Panc1 (cell line): ENCODE data around the gene FAM83C. TPM values are rescaled to one million over a fixed set of nuclear protein-coding genes. Genes with fewer than 3 reads are reported as not detected.

Experiments
- ATAC-seq: fragments of 200-7000 bp; cut with Tn5 transposase; 2 replicates; pipeline ENCODE4 v1.9.1; 2020; ENCODE audit warnings: mild to moderate bottlenecking, moderate library complexity
- BruUV-seq: library from RNA; stranded (reverse); fragments of 400-500 nt; replicated peaks from 2 replicates; lab custom pipeline; 2021; lab: Mats Ljungman, UMichigan
- CTCF ChIA-PET: fragments of 300-600 bp; sonication (Branson Sonifier 250); formaldehyde crosslinking; loops from one replicate; lab custom pipeline; 2022; ENCODE audit warnings: antibody characterized with exemption; lab: Charles Lee
- POLR2A ChIA-PET: fragments of 300-600 bp; sonication (Branson Sonifier 250); formaldehyde crosslinking; loops from one replicate; lab custom pipeline; 2022; ENCODE audit warnings: antibody characterized with exemption; lab: Charles Lee
- DNase-seq: peaks from one replicate; pipeline ENCODE4 v3.0.0-alpha.2; 2010; ENCODE audit warnings: low read depth, low spot score
- H3K27ac ChIP-seq: 2 replicates; pipeline ENCODE4 v1.5.1; 2011; ENCODE audit warnings: mild to moderate bottlenecking, low read length, inconsistent platforms
- H3K27me3 ChIP-seq: fragments of 200-500 bp; sonication (Bioruptor generic); 2 replicates; pipeline ENCODE4 v1.6.0; 2014; ENCODE audit warnings: low read length, inconsistent platforms; ENCODE audit not compliant: control insufficient read depth, insufficient read depth
- H3K36me3 ChIP-seq: fragments of 200-500 bp; sonication (Bioruptor generic); 2 replicates; pipeline ENCODE4 v1.5.1; 2014; ENCODE audit warnings: inconsistent platforms, mild to moderate bottlenecking, low read length, moderate library complexity; ENCODE audit not compliant: control insufficient read depth, insufficient read depth
- H3K4me1 ChIP-seq: 2 replicates; pipeline ENCODE4 v1.5.1; 2011; ENCODE audit warnings: inconsistent platforms, mild to moderate bottlenecking, low read length, moderate library complexity; ENCODE audit not compliant: control insufficient read depth, insufficient read depth
- H3K4me3 ChIP-seq, 2 experiments: 2 replicates each; pipeline ENCODE4 v1.5.1; 2011 to 2012; ENCODE audit warnings: low read depth in 2 of 2, low read length in 2 of 2, mild to moderate bottlenecking in 2 of 2, inconsistent platforms in 1 of 2, moderate library complexity in 1 of 2
- H3K9me3 ChIP-seq: fragments of 200-500 bp; sonication (Bioruptor generic); 2 replicates; pipeline ENCODE4 v1.5.1; 2014; ENCODE audit warnings: low read depth, mild to moderate bottlenecking, inconsistent platforms, low read length, moderate library complexity; ENCODE audit not compliant: control insufficient read depth, insufficient read depth
- CTCF ChIP-seq: fragments of 450-650 bp; IDR thresholded peaks from 2 replicates; pipeline ENCODE4 v1.5.1; 2017; ENCODE audit warnings: mild to moderate bottlenecking
- POLR2AphosphoS5 ChIP-seq: IDR thresholded peaks from 2 replicates; pipeline ENCODE4 v1.6.1; 2012; ENCODE audit warnings: mild to moderate bottlenecking, low read depth, low read length, moderate library complexity
- REST ChIP-seq, 2 experiments: IDR thresholded peaks; 2 replicates each; pipeline ENCODE4 v1.6.1; 2011 to 2012; ENCODE audit warnings: low read depth in 2 of 2, control low read depth in 1 of 2, low read length in 1 of 2, mild to moderate bottlenecking in 1 of 2, moderate library complexity in 1 of 2; ENCODE audit not compliant: insufficient read depth in 1 of 2
- SIN3A ChIP-seq: IDR thresholded peaks from 2 replicates; pipeline ENCODE4 v1.6.1; 2012; ENCODE audit warnings: low read depth, mild to moderate bottlenecking, low read length, moderate library complexity, borderline replicate concordance; ENCODE audit not compliant: insufficient read depth
- TCF7L2 ChIP-seq: IDR thresholded peaks from 2 replicates; pipeline ENCODE4 v1.6.1; 2011; ENCODE audit warnings: mild to moderate bottlenecking, low read depth, low read length, inconsistent platforms
- in situ Hi-C: cut with HindIII; loops from 2 replicates; pipeline ENCODE4 v1.10.0; 2016; ENCODE audit warnings: low sequenced_read_pairs, low pct_unique_long_range_greater_than_20kb
- intact Hi-C: fragments of 100-400 bp; cut with micrococcal nuclease; formaldehyde crosslinking; loops from one replicate; pipeline ENCODE4 v1.10.0; 2022; ENCODE audit not compliant: unreplicated experiment
- total RNA-seq: library from RNA; stranded (reverse); gene quantifications from one replicate; pipeline ENCODE4 v1.2.1, GENCODE V29; 2021; ENCODE audit not compliant: unreplicated experiment

The FAM83C gene
- total RNA-seq, 1 experiment from 2014 or later = not detected

- CTCF ChIA-PET = no interaction called here
- intact Hi-C loops = no loop called here
Observed at GRCh38 chr20:35279040-35279439, 13.2 kb downstream of the FAM83C start.

GRCh38 chr20:35277531-35278395 is 14.5 kb downstream of the FAM83C start, which contains the start of gene MMP24OS:
MMP24OS (minus strand) TSS chr20:35278122; CDS start chr20:35277929, 193 bp downstream.
- Histone ChIP-seq H3K4me3 (peak within 1 kb of the TSS; percentile 87 to 88), H3K27ac (peak within 1 kb of the TSS; percentile 95), H3K4me1 (peaks cover 37% of the 10 kb centered on the region), H3K36me3 (peaks cover 22% of the 10 kb centered on the region), H3K27me3 (no peaks in the 10 kb centered on the region), H3K9me3 (no peaks in the 10 kb centered on the region)
- TF ChIP-seq POLR2AphosphoS5 = peak; percentile 96
- peak in 1 of 2 experiments; percentile 58; a peak in 1 of 4 replicates for TF ChIP-seq REST (IDR thresholded peaks at IDR 0.05; ENCODE audit: insufficient read depth in 1 of 2, low read depth in 2 of 2, low read length in 1 of 2)
- TF ChIP-seq SIN3A = peak; percentile 29; the same call in 1 of the 2 replicates
- TF ChIP-seq TCF7L2 = no peak
- in situ Hi-C loops = no loop called here
- POLR2A ChIA-PET = interaction anchor here (0.6 to 0.7 kb wide), 5 partner anchors 21 to 655 kb away, joined by 3 to 13 read pairs (median 4); no protein-coding TSS in a partner anchor
- ATAC-seq (peak; percentile 90), DNase-seq (peak; percentile 64)
- BruUV-seq = no TSS peak
- CTCF ChIA-PET = interaction anchor here (0.6 to 0.7 kb wide), 2 partner anchors 14 to 27 kb away, joined by 3 read pairs; no protein-coding TSS in a partner anchor
- intact Hi-C loops = no loop called here

More at GRCh38 chr20:35279040-35279439, 13.2 kb downstream of the FAM83C start:
- Histone ChIP-seq H3K4me1 (peaks cover 39% of the 10 kb centered on the region), H3K27ac (peak overlapping the region; percentile 95), H3K4me3 (no peak overlapping the region; a peak in 1 of 4 replicates), H3K27me3 (no peaks in the 10 kb centered on the region), H3K36me3 (peaks cover 22% of the 10 kb centered on the region), H3K9me3 (no peaks in the 10 kb centered on the region)
- DNase-seq = no peak
- POLR2A ChIA-PET = no interaction called here
- TF ChIP-seq CTCF (no peak), POLR2AphosphoS5 (no peak), TCF7L2 (no peak)
- no TSS peak for BruUV-seq
- in situ Hi-C loops = no loop called here
- no peak for ATAC-seq
